PC-9 (cell line): ENCODE data around the gene UST. TPM values are rescaled to one million over a fixed set of nuclear protein-coding genes. Genes with fewer than 3 reads are reported as not detected.

Experiments
- BruUV-seq: library from RNA; stranded (reverse); fragments of 400-500 nt; replicated peaks from 2 replicates; lab custom pipeline; 2021; lab: Mats Ljungman, UMichigan
- CTCF ChIA-PET: fragments of 300-600 bp; sonication (Branson Sonifier 250); formaldehyde crosslinking; loops from one replicate; lab custom pipeline; 2022; ENCODE audit warnings: antibody characterized with exemption; lab: Charles Lee
- POLR2A ChIA-PET: fragments of 300-600 bp; sonication (Branson Sonifier 250); formaldehyde crosslinking; loops from one replicate; lab custom pipeline; 2022; ENCODE audit warnings: antibody characterized with exemption; ENCODE audit not compliant: unreplicated experiment; lab: Charles Lee
- DNase-seq, 2 experiments: peaks; one replicate each; pipeline versions ENCODE4 v3.0.0 to v3.0.0-alpha.2; 2015 to 2022; ENCODE audit warnings: mixed read lengths in 1 of 2
- H2AFZ ChIP-seq: fragments of 200-600 bp; sonication (generic); 2 replicates; pipeline ENCODE4 v1.8.1; 2017; ENCODE audit warnings: antibody characterized with exemption
- H3F3A ChIP-seq: fragments of 200-600 bp; sonication (generic); 2 replicates; pipeline ENCODE4 v1.8.1; 2017; ENCODE audit warnings: antibody characterized with exemption, mild to moderate bottlenecking, low read depth; ENCODE audit not compliant: insufficient read depth
- H3K27ac ChIP-seq: fragments of 200-600 bp; sonication (generic); 2 replicates; pipeline ENCODE4 v1.6.1; 2016; ENCODE audit warnings: mixed run types
- H3K27me3 ChIP-seq: fragments of 200-600 bp; sonication (generic); 2 replicates; pipeline ENCODE4 v1.6.1; 2016; ENCODE audit warnings: low read depth, mixed run types; ENCODE audit not compliant: insufficient read depth
- H3K36me3 ChIP-seq: fragments of 200-600 bp; sonication (generic); 2 replicates; pipeline ENCODE4 v1.6.1; 2016; ENCODE audit warnings: low read depth, mixed run types
- H3K4me1 ChIP-seq: fragments of 200-600 bp; sonication (generic); replicated peaks from 2 replicates; pipeline ENCODE4 v1.6.1; 2016; ENCODE audit warnings: mixed run types; ENCODE audit not compliant: insufficient read depth
- H3K4me2 ChIP-seq: fragments of 200-600 bp; sonication (generic); 2 replicates; pipeline ENCODE4 v1.6.1; 2017; ENCODE audit warnings: mixed run types
- H3K4me3 ChIP-seq: fragments of 200-600 bp; sonication (generic); 2 replicates; pipeline ENCODE4 v1.6.1; 2016; ENCODE audit warnings: mixed run types
- H3K79me2 ChIP-seq: fragments of 200-600 bp; sonication (generic); 2 replicates; pipeline ENCODE4 v1.6.1; 2017; ENCODE audit warnings: low read depth, mixed run types
- H3K9me2 ChIP-seq: fragments of 200-600 bp; sonication (generic); 2 replicates; pipeline ENCODE4 v1.8.1; 2017; ENCODE audit warnings: mild to moderate bottlenecking; ENCODE audit not compliant: insufficient read depth
- H3K9me3 ChIP-seq: fragments of 200-600 bp; sonication (generic); 2 replicates; pipeline ENCODE4 v1.8.1; 2016; ENCODE audit warnings: low read depth; ENCODE audit not compliant: insufficient read depth
- H4K20me1 ChIP-seq: fragments of 200-600 bp; sonication (generic); 2 replicates; pipeline ENCODE4 v1.8.1; 2017; ENCODE audit not compliant: insufficient read depth
- CTCF ChIP-seq: fragments of 200-600 bp; sonication (generic); conservative IDR thresholded peaks from 2 replicates; pipeline ENCODE4 v1.6.1; 2017; ENCODE audit warnings: mixed run types, antibody characterized with exemption, mild to moderate bottlenecking, moderate library complexity
- EZH2 ChIP-seq: fragments of 200-600 bp; sonication (generic); IDR thresholded peaks from 2 replicates; pipeline ENCODE4 v1.8.0; 2017; ENCODE audit warnings: antibody characterized with exemption, low read depth
- intact Hi-C: fragments of 100-400 bp; cut with micrococcal nuclease; formaldehyde crosslinking; loops from one replicate; pipeline ENCODE4 v1.10.0; 2022; ENCODE audit not compliant: unreplicated experiment
- total RNA-seq: library from RNA; stranded (reverse); gene quantifications from 2 replicates; pipeline ENCODE4 v1.2.3, GENCODE V29; 2021

Gene UST
- total RNA-seq, 1 experiment from 2014 or later: 4.2 TPM

GRCh38 chr6:148935705-148936435 is 189.0 kb downstream of the UST start:
- Histone ChIP-seq H3F3A (no peaks in the 10 kb centered on the region), H3K9me3 (no peaks in the 10 kb centered on the region), H4K20me1 (no peaks in the 10 kb centered on the region), H3K79me2 (no peaks in the 10 kb centered on the region), H3K4me3 (no peak overlapping the region), H3K9me2 (no peaks in the 10 kb centered on the region), H3K27me3 (no peaks in the 10 kb centered on the region), H2AFZ (no peak overlapping the region), H3K4me2 (no peak overlapping the region), H3K27ac (no peak overlapping the region), H3K4me1 (no peaks in the 10 kb centered on the region), H3K36me3 (no peaks in the 10 kb centered on the region)
- intact Hi-C loops: no loop called here
- BruUV-seq: no TSS peak
- DNase-seq: no peak
- CTCF ChIA-PET: no interaction called here
- TF ChIP-seq CTCF (no peak), EZH2 (no peak)
- POLR2A ChIA-PET: no interaction called here

GRCh38 chr6:148943451-148943850 is 196.6 kb downstream of the UST start:
- intact Hi-C loops: no loop called here
- Histone ChIP-seq H3K9me2 (no peaks in the 10 kb centered on the region), H3K36me3 (no peaks in the 10 kb centered on the region), H3K79me2 (no peaks in the 10 kb centered on the region), H3K4me2 (no peak overlapping the region), H4K20me1 (no peaks in the 10 kb centered on the region), H3K27ac (no peak overlapping the region), H2AFZ (no peak overlapping the region), H3F3A (no peaks in the 10 kb centered on the region), H3K9me3 (no peaks in the 10 kb centered on the region), H3K27me3 (no peaks in the 10 kb centered on the region), H3K4me1 (no peaks in the 10 kb centered on the region), H3K4me3 (no peak overlapping the region)
- TF ChIP-seq CTCF (no peak), EZH2 (no peak)
- ChIA-PET CTCF (no interaction called here), POLR2A (no interaction called here)
- DNase-seq: no peak
- BruUV-seq: no TSS peak

GRCh38 chr6:148944608-148945007 is 197.8 kb downstream of the UST start:
- H3K4me2 ChIP-seq: no peak overlapping the region
- ChIA-PET POLR2A (no interaction called here), CTCF (no interaction called here)
- H4K20me1 ChIP-seq: no peaks in the 10 kb centered on the region
- intact Hi-C loops: no loop called here
- no TSS peak for BruUV-seq
- no peak overlapping the region for H2AFZ ChIP-seq
- H3K79me2 ChIP-seq: no peaks in the 10 kb centered on the region
- no peaks in the 10 kb centered on the region for H3K9me3 ChIP-seq
- TF ChIP-seq EZH2 (no peak), CTCF (no peak)
- H3K27me3 ChIP-seq: no peaks in the 10 kb centered on the region
- no peak overlapping the region for H3K4me3 ChIP-seq
- no peaks in the 10 kb centered on the region for H3F3A ChIP-seq
- H3K9me2 ChIP-seq: no peaks in the 10 kb centered on the region
- no peak overlapping the region for H3K27ac ChIP-seq
- no peaks in the 10 kb centered on the region for H3K36me3 ChIP-seq
- no peaks in the 10 kb centered on the region for H3K4me1 ChIP-seq
- no peak for DNase-seq
